MM.1S (cell line): Measurements from ENCODE around the gene ZNF502.

Source experiments
- DNase-seq: peaks from one replicate; pipeline ENCODE4 v3.0.0-alpha.2; 2015
- H2AFZ ChIP-seq: fragments of 300-600 bp; sonication (generic); 2 replicates; pipeline ENCODE4 v1.6.0; 2016; ENCODE audit warnings: antibody characterized with exemption, low read length
- H3F3A ChIP-seq: fragments of 300-600 bp; sonication (generic); 2 replicates; pipeline ENCODE4 v1.6.1; 2016; ENCODE audit warnings: mild to moderate bottlenecking, antibody characterized with exemption, low read length, moderate library complexity, mixed read lengths; ENCODE audit not compliant: insufficient read depth
- H3K27ac ChIP-seq: fragments of 300-600 bp; sonication (generic); 2 replicates; pipeline ENCODE4 v1.5.1; 2016; ENCODE audit warnings: mild to moderate bottlenecking, low read length
- H3K27me3 ChIP-seq: fragments of 300-600 bp; sonication (generic); replicated peaks from 2 replicates; pipeline ENCODE4 v1.6.0; 2016; ENCODE audit warnings: low read length; ENCODE audit not compliant: insufficient read depth
- H3K36me3 ChIP-seq: fragments of 300-600 bp; sonication (generic); replicated peaks from 2 replicates; pipeline ENCODE4 v1.6.1; 2016; ENCODE audit warnings: mild to moderate bottlenecking, low read length, mixed read lengths; ENCODE audit not compliant: insufficient read depth
- H3K4me1 ChIP-seq: fragments of 300-600 bp; sonication (generic); 2 replicates; pipeline ENCODE4 v1.6.1; 2016; ENCODE audit warnings: low read length, mixed read lengths
- H3K4me2 ChIP-seq: fragments of 300-600 bp; sonication (generic); 2 replicates; pipeline ENCODE4 v1.6.0; 2016; ENCODE audit warnings: low read depth, low read length
- H3K4me3 ChIP-seq: fragments of 300-600 bp; sonication (generic); 2 replicates; pipeline ENCODE4 v1.5.1; 2016; ENCODE audit warnings: low read length, mixed read lengths
- H3K79me2 ChIP-seq: fragments of 300-600 bp; sonication (generic); 2 replicates; pipeline ENCODE4 v1.6.1; 2016; ENCODE audit warnings: mixed run types, low read length, mixed read lengths
- H3K9ac ChIP-seq: fragments of 300-600 bp; sonication (generic); 2 replicates; pipeline ENCODE4 v1.6.1; 2016; ENCODE audit warnings: low read length, mixed read lengths
- H3K9me2 ChIP-seq: fragments of 300-600 bp; sonication (generic); replicated peaks from 2 replicates; pipeline ENCODE4 v1.6.1; 2016; ENCODE audit warnings: mild to moderate bottlenecking, low read length, mixed read lengths; ENCODE audit not compliant: insufficient read depth
- H3K9me3 ChIP-seq: fragments of 300-600 bp; sonication (generic); replicated peaks from 2 replicates; pipeline ENCODE4 v1.6.1; 2016; ENCODE audit warnings: mild to moderate bottlenecking, low read length, mixed read lengths; ENCODE audit not compliant: insufficient read depth
- H4K20me1 ChIP-seq: fragments of 300-600 bp; sonication (generic); 2 replicates; pipeline ENCODE4 v1.6.1; 2016; ENCODE audit warnings: mild to moderate bottlenecking, low read length, moderate library complexity, mixed read lengths; ENCODE audit not compliant: insufficient read depth
- EZH2 ChIP-seq: fragments of 300-600 bp; sonication (generic); optimal IDR thresholded peaks from 2 replicates; pipeline ENCODE3; 2017; ENCODE audit warnings: low read depth, mild to moderate bottlenecking, antibody characterized with exemption, low read length, mixed read lengths
- EZH2phosphoT487 ChIP-seq: fragments of 300-600 bp; sonication (generic); IDR thresholded peaks from 2 replicates; pipeline ENCODE4 v1.6.1; 2018; ENCODE audit warnings: antibody characterized with exemption, low read length
- TF ChIP-seq, protein P1 (sequence below): fragments of 300-600 bp; sonication (generic); IDR thresholded peaks from 2 replicates; pipeline ENCODE4 v1.5.1; 2016; ENCODE audit warnings: antibody characterized with exemption, low read length, mixed read lengths

ZNF502 gene

GRCh38 chr3:44687898-44688297, 24.6 kb upstream of the ZNF502 start:
- H4K20me1 ChIP-seq = no peaks in the 10 kb centered on the region

GRCh38 chr3:44721231-44722102, 9.0 kb downstream of the ZNF502 start:
- Histone ChIP-seq H3K9me2 (no peaks in the 10 kb centered on the region), H3F3A (no peaks in the 10 kb centered on the region), H4K20me1 (no peaks in the 10 kb centered on the region), H3K36me3 (no peaks in the 10 kb centered on the region), H3K4me3 (no peak overlapping the region), H2AFZ (no peak overlapping the region), H3K79me2 (no peaks in the 10 kb centered on the region), H3K27me3 (no peaks in the 10 kb centered on the region), H3K9ac (no peak overlapping the region), H3K27ac (no peak overlapping the region), H3K4me1 (no peaks in the 10 kb centered on the region), H3K9me3 (no peaks in the 10 kb centered on the region), H3K4me2 (no peak overlapping the region)
- TF ChIP-seq, protein P1, sequence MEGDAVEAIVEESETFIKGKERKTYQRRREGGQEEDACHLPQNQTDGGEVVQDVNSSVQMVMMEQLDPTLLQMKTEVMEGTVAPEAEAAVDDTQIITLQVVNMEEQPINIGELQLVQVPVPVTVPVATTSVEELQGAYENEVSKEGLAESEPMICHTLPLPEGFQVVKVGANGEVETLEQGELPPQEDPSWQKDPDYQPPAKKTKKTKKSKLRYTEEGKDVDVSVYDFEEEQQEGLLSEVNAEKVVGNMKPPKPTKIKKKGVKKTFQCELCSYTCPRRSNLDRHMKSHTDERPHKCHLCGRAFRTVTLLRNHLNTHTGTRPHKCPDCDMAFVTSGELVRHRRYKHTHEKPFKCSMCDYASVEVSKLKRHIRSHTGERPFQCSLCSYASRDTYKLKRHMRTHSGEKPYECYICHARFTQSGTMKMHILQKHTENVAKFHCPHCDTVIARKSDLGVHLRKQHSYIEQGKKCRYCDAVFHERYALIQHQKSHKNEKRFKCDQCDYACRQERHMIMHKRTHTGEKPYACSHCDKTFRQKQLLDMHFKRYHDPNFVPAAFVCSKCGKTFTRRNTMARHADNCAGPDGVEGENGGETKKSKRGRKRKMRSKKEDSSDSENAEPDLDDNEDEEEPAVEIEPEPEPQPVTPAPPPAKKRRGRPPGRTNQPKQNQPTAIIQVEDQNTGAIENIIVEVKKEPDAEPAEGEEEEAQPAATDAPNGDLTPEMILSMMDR = no peak
- TF ChIP-seq EZH2phosphoT487 (no peak), EZH2 (no peak)
- DNase-seq = no peak

More at GRCh38 chr3:44687898-44688297, 24.6 kb upstream of the ZNF502 start:
- Histone ChIP-seq H3K9ac (no peak overlapping the region), H3K4me3 (no peak overlapping the region), H3K79me2 (no peaks in the 10 kb centered on the region), H3K9me2 (no peaks in the 10 kb centered on the region), H3K27me3 (no peaks in the 10 kb centered on the region), H2AFZ (no peak overlapping the region), H3K36me3 (no peaks in the 10 kb centered on the region), H3K9me3 (no peaks in the 10 kb centered on the region), H3K4me1 (peaks cover 3% of the 10 kb centered on the region; the same call in 1 of the 2 replicates), H3K4me2 (no peak overlapping the region), H3K27ac (no peak overlapping the region), H3F3A (no peaks in the 10 kb centered on the region)
- TF ChIP-seq, protein P1 = no peak
- no peak for TF ChIP-seq EZH2
- no peak for TF ChIP-seq EZH2phosphoT487
- no peak for DNase-seq

GRCh38 chr3:44722103-44722401, 9.6 kb downstream of the ZNF502 start:
- no peaks in the 10 kb centered on the region for H3K79me2 ChIP-seq
- H3K4me2 ChIP-seq = no peak overlapping the region
- DNase-seq = no peak
- no peak overlapping the region for H3K27ac ChIP-seq
- no peaks in the 10 kb centered on the region for H3K27me3 ChIP-seq
- no peaks in the 10 kb centered on the region for H3K9me3 ChIP-seq
- H3K9me2 ChIP-seq = no peaks in the 10 kb centered on the region
- no peak overlapping the region for H3K9ac ChIP-seq
- no peak overlapping the region for H2AFZ ChIP-seq
- no peaks in the 10 kb centered on the region for H4K20me1 ChIP-seq
- H3F3A ChIP-seq = no peaks in the 10 kb centered on the region
- H3K36me3 ChIP-seq = no peaks in the 10 kb centered on the region
- no peak overlapping the region for H3K4me3 ChIP-seq
- H3K4me1 ChIP-seq = no peaks in the 10 kb centered on the region
- no peak for TF ChIP-seq EZH2
- TF ChIP-seq EZH2phosphoT487 = no peak
- TF ChIP-seq, protein P1 = no peak
